HEK293T (cell line): ENCODE measurements around the gene WWOX.

Experiments
- ARNT ChIP-seq: fragments of 450-650 bp; IDR thresholded peaks from 2 replicates; pipeline ENCODE4 v1.6.1; 2017; ENCODE audit warnings: mild to moderate bottlenecking
- BHLHE40 ChIP-seq: fragments of 450-650 bp; IDR thresholded peaks from 2 replicates; pipeline ENCODE4 v1.6.1; 2016; ENCODE audit warnings: mild to moderate bottlenecking, moderate library complexity, borderline replicate concordance
- CTBP1 ChIP-seq: fragments of 450-650 bp; IDR thresholded peaks from 2 replicates; pipeline ENCODE4 v1.6.1; 2016; ENCODE audit warnings: borderline replicate concordance
- ELF4 ChIP-seq: fragments of 450-650 bp; IDR thresholded peaks from 2 replicates; pipeline ENCODE4 v1.6.1; 2017; ENCODE audit warnings: antibody characterized with exemption
- FOXA1 ChIP-seq: fragments of 450-650 bp; IDR thresholded peaks from 2 replicates; pipeline ENCODE4 v1.6.1; 2016; ENCODE audit warnings: mild to moderate bottlenecking
- FOXM1 ChIP-seq: fragments of 450-650 bp; IDR thresholded peaks from 2 replicates; pipeline ENCODE4 v1.6.1; 2017; ENCODE audit warnings: mild to moderate bottlenecking, borderline replicate concordance
- HDGF ChIP-seq: fragments of 450-650 bp; IDR thresholded peaks from 2 replicates; pipeline ENCODE4 v1.6.1; 2017; ENCODE audit warnings: antibody characterized with exemption, borderline replicate concordance
- LEF1 ChIP-seq: fragments of 450-650 bp; IDR thresholded peaks from 2 replicates; pipeline ENCODE4 v1.6.1; 2017; ENCODE audit warnings: mild to moderate bottlenecking, borderline replicate concordance
- NFRKB ChIP-seq: fragments of 450-650 bp; IDR thresholded peaks from 2 replicates; pipeline ENCODE4 v1.6.1; 2016; ENCODE audit warnings: mild to moderate bottlenecking, moderate library complexity
- PKNOX1 ChIP-seq: fragments of 450-650 bp; IDR thresholded peaks from 2 replicates; pipeline ENCODE4 v1.6.1; 2016
- SP1 ChIP-seq: fragments of 450-650 bp; IDR thresholded peaks from 2 replicates; pipeline ENCODE4 v1.6.1; 2017
- SUZ12 ChIP-seq: fragments of 450-650 bp; IDR thresholded peaks from 2 replicates; pipeline ENCODE4 v1.6.1; 2016; ENCODE audit warnings: mild to moderate bottlenecking
- TARDBP ChIP-seq: fragments of 450-650 bp; IDR thresholded peaks from 2 replicates; pipeline ENCODE4 v1.6.1; 2016
- ZNF384 ChIP-seq: fragments of 450-650 bp; IDR thresholded peaks from 2 replicates; pipeline ENCODE4 v1.6.1; 2016

GRCh38 chr16:78434401-78434800 lies 334.9 kb downstream of the WWOX start:
- no peak for TF ChIP-seq SP1
- no peak for TF ChIP-seq NFRKB
- TF ChIP-seq CTBP1: no peak
- TF ChIP-seq BHLHE40: no peak
- no peak for TF ChIP-seq TARDBP
- TF ChIP-seq ELF4: no peak
- no peak for TF ChIP-seq LEF1
- TF ChIP-seq HDGF: no peak
- TF ChIP-seq SUZ12: no peak
- no peak for TF ChIP-seq ARNT
- no peak for TF ChIP-seq ZNF384
- TF ChIP-seq FOXM1: no peak
- no peak for TF ChIP-seq FOXA1
- no peak for TF ChIP-seq PKNOX1
